Epithelial cell of proximal tubule (primary cell): ENCODE data around the gene ACADS. TPM values are rescaled to one million over a fixed set of nuclear protein-coding genes. Genes with fewer than 3 reads are reported as not detected.

Source experiments
- DNase-seq: peaks from one replicate; pipeline ENCODE4 v3.0.0-alpha.2; 2011; ENCODE audit warnings: low read depth
- H3K4me3 ChIP-seq: 2 replicates; pipeline ENCODE4 v1.5.1; 2011; ENCODE audit warnings: low read depth, mild to moderate bottlenecking, low read length
- total RNA-seq: library from RNA; depleted of rRNA; stranded (reverse); fragments of >200 nt; gene quantifications from 2 replicates; pipeline ENCODE4 v1.2.3, GENCODE V29; 2015
- TF ChIP-seq, protein P1 (sequence below): conservative IDR thresholded peaks from 2 replicates; pipeline ENCODE4 v1.5.1; 2012; ENCODE audit warnings: low read depth, mild to moderate bottlenecking, low read length

The ACADS gene
- total RNA-seq, 1 donor from 2014 or later: 25.3 TPM

DNA sequence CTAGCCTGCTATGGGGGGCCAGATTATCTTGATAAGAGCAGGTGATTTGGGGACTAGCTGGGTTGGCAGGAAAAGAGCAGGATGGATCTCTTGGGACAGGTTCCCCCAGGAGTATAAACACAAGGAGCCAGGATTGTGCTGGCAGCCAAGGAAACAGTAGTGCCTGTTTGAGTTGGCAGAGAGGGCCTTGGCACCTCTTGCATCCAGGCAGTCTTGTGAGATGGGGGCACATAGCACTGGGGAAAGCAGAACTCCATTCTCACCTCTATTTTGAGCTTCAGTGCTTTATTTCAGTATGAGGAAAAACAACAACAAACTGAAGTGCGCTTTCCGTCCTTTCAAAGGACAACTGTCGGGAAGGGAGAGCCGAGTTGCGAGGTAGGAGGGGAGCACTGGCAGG, 24.7 kb upstream of the ACADS start:
- no peak for DNase-seq
- TF ChIP-seq, protein P1, sequence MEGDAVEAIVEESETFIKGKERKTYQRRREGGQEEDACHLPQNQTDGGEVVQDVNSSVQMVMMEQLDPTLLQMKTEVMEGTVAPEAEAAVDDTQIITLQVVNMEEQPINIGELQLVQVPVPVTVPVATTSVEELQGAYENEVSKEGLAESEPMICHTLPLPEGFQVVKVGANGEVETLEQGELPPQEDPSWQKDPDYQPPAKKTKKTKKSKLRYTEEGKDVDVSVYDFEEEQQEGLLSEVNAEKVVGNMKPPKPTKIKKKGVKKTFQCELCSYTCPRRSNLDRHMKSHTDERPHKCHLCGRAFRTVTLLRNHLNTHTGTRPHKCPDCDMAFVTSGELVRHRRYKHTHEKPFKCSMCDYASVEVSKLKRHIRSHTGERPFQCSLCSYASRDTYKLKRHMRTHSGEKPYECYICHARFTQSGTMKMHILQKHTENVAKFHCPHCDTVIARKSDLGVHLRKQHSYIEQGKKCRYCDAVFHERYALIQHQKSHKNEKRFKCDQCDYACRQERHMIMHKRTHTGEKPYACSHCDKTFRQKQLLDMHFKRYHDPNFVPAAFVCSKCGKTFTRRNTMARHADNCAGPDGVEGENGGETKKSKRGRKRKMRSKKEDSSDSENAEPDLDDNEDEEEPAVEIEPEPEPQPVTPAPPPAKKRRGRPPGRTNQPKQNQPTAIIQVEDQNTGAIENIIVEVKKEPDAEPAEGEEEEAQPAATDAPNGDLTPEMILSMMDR: no peak
- H3K4me3 ChIP-seq: no peak overlapping the region

DNA sequence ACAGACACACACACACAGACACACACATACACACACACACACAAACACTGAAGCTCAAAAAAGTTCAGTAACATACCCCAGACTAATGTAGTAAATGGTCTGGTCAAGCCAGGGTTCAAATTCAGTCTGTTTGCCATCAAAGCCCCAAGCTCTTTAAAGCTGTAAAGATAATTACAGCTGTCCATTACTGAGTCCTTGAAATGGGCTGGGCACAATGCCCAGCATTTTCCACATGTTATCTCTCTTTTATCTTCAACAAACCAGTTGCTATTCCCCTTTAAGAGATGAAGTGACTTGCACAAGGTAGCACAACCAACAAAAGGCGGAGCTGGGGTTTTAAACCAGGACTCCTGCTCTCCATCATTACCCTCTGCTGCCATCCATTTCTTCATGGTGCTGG, 23.0 kb upstream of the ACADS start:
- no peak for DNase-seq
- H3K4me3 ChIP-seq: no peak overlapping the region
- TF ChIP-seq, protein P1: no peak

DNA sequence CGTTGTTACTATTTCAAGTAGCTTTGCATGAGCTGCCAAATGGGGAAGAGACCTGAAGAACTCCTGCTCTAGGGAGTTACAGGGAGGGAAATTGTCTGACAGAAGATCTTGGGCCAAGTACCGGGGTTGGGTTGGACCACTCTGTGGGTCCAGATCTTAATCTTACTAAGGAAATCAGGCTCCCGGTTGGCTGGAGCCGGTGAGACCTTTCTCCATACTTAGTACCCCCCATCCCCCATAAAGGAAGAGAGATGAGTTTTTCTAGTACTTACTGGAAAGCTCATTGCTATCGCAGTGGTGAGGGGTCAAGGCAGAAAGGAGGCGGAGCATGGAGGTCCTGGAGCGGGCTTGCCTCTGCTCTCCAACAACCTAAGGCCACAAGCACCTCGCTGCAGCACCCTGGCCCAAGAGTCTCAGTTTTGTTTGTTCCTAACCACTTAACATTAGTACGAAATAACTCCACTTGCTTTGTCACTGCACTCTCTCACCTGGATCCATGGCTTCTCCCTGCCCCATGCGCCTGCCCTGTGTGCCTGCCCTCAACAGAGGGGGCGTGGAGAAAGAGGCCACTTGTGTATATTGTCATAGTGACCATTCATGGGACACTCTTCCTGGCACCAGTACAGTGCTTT, 22.2 kb upstream of the ACADS start:
- no peak for DNase-seq
- H3K4me3 ChIP-seq: no peak overlapping the region
- TF ChIP-seq, protein P1: no peak

DNA sequence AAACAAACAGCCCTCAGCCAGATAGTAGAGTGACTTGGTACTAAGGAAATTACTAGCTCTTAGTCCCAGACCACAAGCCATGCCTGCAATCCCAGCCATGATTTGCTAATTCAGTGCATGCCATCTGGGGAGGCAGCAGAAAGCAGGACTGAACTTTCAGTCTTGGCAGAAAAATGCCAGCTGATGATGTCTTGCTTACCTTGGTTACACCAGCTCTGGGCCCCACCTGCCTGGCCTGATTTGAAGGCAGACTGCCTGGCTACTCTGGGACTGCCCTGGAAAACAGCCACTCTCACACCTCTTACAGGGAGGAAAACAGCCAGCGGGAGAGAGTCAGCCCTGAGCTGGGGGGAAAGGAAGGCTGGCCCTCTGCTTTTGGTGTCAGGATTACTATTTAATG, 20.0 kb upstream of the ACADS start:
- H3K4me3 ChIP-seq: no peak overlapping the region
- no peak for DNase-seq
- TF ChIP-seq, protein P1: no peak

DNA sequence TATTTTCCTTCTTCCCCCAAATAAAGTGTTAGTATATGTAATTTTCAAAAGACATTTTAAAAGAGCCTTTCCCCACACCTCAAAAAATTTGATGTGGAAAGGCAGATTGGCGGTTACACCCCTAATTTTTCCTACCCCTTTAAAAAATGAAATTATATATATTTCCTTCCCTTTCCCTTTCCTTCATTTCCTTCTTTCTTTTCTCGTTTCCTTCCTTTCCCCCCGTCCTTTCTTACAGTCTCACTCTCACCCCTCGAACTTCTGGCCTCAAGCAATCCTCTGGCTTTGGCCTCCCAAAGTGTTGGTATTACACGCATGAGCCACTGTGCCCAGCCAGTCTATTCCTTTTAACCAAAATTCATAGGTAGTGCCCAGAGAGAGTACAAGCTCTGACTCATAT, 19.6 kb upstream of the ACADS start:
- H3K4me3 ChIP-seq: no peak overlapping the region
- TF ChIP-seq, protein P1: no peak
- no peak for DNase-seq

DNA sequence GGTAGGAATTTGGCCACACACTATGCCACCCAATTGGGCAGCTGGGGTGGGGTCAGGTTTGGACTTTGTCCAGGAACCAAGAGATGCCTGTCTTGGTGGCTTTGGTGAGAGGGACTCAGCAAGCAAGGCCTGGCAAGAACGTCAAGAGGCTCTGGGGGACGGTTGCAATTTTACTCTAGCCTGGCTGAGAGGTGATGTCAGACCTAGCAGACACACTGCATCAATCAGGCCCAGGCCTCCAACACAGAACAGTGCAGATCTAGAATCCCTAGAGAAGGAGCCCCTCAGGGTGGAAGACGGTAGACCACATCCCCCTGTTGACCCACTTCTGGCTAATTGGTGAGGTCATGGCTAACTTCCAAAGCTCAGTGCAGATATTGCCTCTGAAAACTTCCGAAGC, 17.0 kb upstream of the ACADS start:
- H3K4me3 ChIP-seq: no peak overlapping the region
- DNase-seq: no peak
- TF ChIP-seq, protein P1: no peak
